Naive thymus-derived CD4-positive, alpha-beta T cell (primary cell): ENCODE measurements around the gene TMX2. TPM values are rescaled to one million over a fixed set of nuclear protein-coding genes. Genes with fewer than 3 reads are reported as not detected.

Experiments
- ATAC-seq: fragments of 150-1000 bp; cut with Tn5 transposase; 2 replicates; pipeline ENCODE4 v1.10.0; 2021; ENCODE audit warnings: mild to moderate bottlenecking, moderate library complexity
- CTCF ChIA-PET: fragments of 350-600 bp; sonication (Branson Sonifier 250); formaldehyde crosslinking; loops from one replicate; lab custom pipeline; 2021; ENCODE audit warnings: antibody characterized with exemption; lab: Charles Lee
- POLR2A ChIA-PET: fragments of 350-600 bp; sonication (Branson Sonifier 250); formaldehyde crosslinking; loops from one replicate; lab custom pipeline; 2021; ENCODE audit warnings: antibody characterized with exemption, inconsistent platforms; lab: Charles Lee
- DNase-seq, 9 donors: peaks; one replicate each; pipeline versions ENCODE4 v3.0.0 to v3.0.0-alpha.2; 2020 to 2022; ENCODE audit warnings: mixed read lengths in 1 of 9
- H3K27ac ChIP-seq: one replicate; pipeline ENCODE4 v1.7.0; 2013; ENCODE audit warnings: mild to moderate bottlenecking, low read depth, low read length, moderate library complexity
- H3K27me3 ChIP-seq, 2 donors: one replicate each; pipeline ENCODE4 v1.7.0; 2013; ENCODE audit warnings: low read length in 2 of 2, mild to moderate bottlenecking in 2 of 2, moderate library complexity in 2 of 2; ENCODE audit not compliant: control insufficient read depth in 2 of 2, insufficient read depth in 2 of 2
- H3K36me3 ChIP-seq, 3 experiments: 1 replicate in 2 of 3; 2 replicates in 1 of 3; pipeline ENCODE4 v1.7.0; 2013; ENCODE audit warnings: low read length in 3 of 3, mild to moderate bottlenecking in 3 of 3, moderate library complexity in 1 of 3; ENCODE audit not compliant: insufficient read depth in 3 of 3, control insufficient read depth in 2 of 3
- H3K4me1 ChIP-seq, 2 donors: one replicate each; pipeline ENCODE4 v1.7.0; 2013; ENCODE audit warnings: low read length in 2 of 2, mild to moderate bottlenecking in 2 of 2, moderate library complexity in 1 of 2; ENCODE audit not compliant: control insufficient read depth in 2 of 2, insufficient read depth in 2 of 2
- H3K4me3 ChIP-seq: 2 replicates; pipeline ENCODE4 v1.7.0; 2013; ENCODE audit warnings: mild to moderate bottlenecking, low read length
- H3K9me3 ChIP-seq, 3 experiments: 1 replicate in 2 of 3; 2 replicates in 1 of 3; pipeline ENCODE4 v1.7.0; 2013; ENCODE audit warnings: low read length in 3 of 3; ENCODE audit not compliant: control insufficient read depth in 2 of 3
- H3K27ac Mint-ChIP-seq, 9 donors: one replicate each; pipeline ENCODE4 v1.8.0; 2020 to 2022; ENCODE audit warnings: mixed read lengths in 9 of 9, mild to moderate bottlenecking in 8 of 9, moderate library complexity in 5 of 9, inconsistent platforms in 2 of 9
- H3K27me3 Mint-ChIP-seq, 5 donors: one replicate each; pipeline ENCODE4 v1.8.0; 2021 to 2022; ENCODE audit warnings: mixed read lengths in 5 of 5, mild to moderate bottlenecking in 1 of 5
- H3K36me3 Mint-ChIP-seq, 5 donors: one replicate each; pipeline ENCODE4 v1.8.0; 2020 to 2022; ENCODE audit warnings: mixed read lengths in 5 of 5, mild to moderate bottlenecking in 3 of 5, inconsistent platforms in 1 of 5
- H3K4me1 Mint-ChIP-seq, 7 donors: one replicate each; pipeline ENCODE4 v1.8.0; 2020 to 2022; ENCODE audit warnings: mixed read lengths in 7 of 7, mild to moderate bottlenecking in 3 of 7, inconsistent platforms in 1 of 7
- H3K4me3 Mint-ChIP-seq, 10 donors: one replicate each; pipeline ENCODE4 v1.8.0; 2020 to 2022; ENCODE audit warnings: mild to moderate bottlenecking in 10 of 10, mixed read lengths in 10 of 10, moderate library complexity in 6 of 10, inconsistent platforms in 2 of 10
- H3K9me3 Mint-ChIP-seq, 11 donors: one replicate each; pipeline ENCODE4 v1.8.0; 2020 to 2022; ENCODE audit warnings: mixed read lengths in 11 of 11, mild to moderate bottlenecking in 4 of 11, inconsistent platforms in 1 of 11, moderate library complexity in 1 of 11
- intact Hi-C, 2 donors: fragments of 100-400 bp; cut with micrococcal nuclease; formaldehyde crosslinking; loops; one replicate each; pipeline ENCODE4 v1.15.1; 2023
- polyA plus RNA-seq, 2 donors: library from polyadenylated mRNA; unstranded; fragments of 300-500 nt; fragmentation: Illumina TruSeq; gene quantifications; one replicate each; pipeline ENCODE4 v1.2.3, GENCODE V29; 2021
- total RNA-seq, 6 experiments: library from RNA in 5 of 6; stranded (reverse) in 5 of 6; gene quantifications; 1 replicate in 5 of 6; 2 replicates in 1 of 6; pipeline ENCODE4 v1.2.3 and lab custom pipeline; 2021 to 2026

TMX2 gene
- total and polyA plus RNA-seq, 7 experiments from 2014 or later, result 43.0 to 91.2 (median 66.9) TPM

DNA sequence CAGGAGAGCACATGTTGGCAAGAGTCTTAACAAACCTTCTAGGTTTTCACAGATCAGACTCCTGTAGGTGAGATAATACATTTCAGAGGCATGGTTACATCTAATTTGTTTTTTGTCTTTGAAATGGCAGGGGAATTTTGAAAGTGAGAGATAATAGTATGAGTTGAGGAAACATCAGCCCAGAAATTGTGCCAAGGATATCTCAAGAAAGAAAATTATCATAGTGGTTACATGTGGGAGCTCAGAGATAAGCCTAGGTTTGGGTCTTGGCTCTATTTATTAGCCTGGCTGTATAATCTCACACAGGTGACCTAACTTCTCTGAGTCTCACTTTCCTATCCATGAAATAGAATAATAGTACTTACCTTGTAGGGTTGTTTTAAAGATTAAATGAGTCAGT lies 38.8 kb downstream of the TMX2 start:
- Histone ChIP-seq H3K27ac (no peak overlapping the region), H3K27me3 (no peaks in the 10 kb centered on the region), H3K4me3 (no peak overlapping the region), H3K4me1 (peaks cover 0 to 3% of the 10 kb centered on the region in 2 donors), H3K9me3 (no peaks in the 10 kb centered on the region), H3K36me3 (peaks cover 0 to 4% (median 0%) of the 10 kb centered on the region in 3 experiments)
- H3K4me3 Mint-ChIP-seq, result no peak overlapping the region
- no peaks in the 10 kb centered on the region for H3K9me3 Mint-ChIP-seq
- no peaks in the 10 kb centered on the region for H3K27me3 Mint-ChIP-seq
- intact Hi-C loops, result loop anchor here (1.0 kb wide), 1 partner anchor 49 kb away; no protein-coding TSS in a partner anchor
- ChIA-PET CTCF (interaction anchor here (0.6 to 3.5 kb wide), 3 partner anchors 49 to 1443 kb away, joined by 3 to 30 read pairs (median 3); no protein-coding TSS in a partner anchor), POLR2A (interaction anchor here (0.6 to 1.8 kb wide), 3 partner anchors 10 to 50 kb away, joined by 3 to 7 read pairs (median 6); partner anchors contain the start of gene SELENOH)
- DNase-seq, result no peak
- no peak for ATAC-seq
- peaks cover 0 to 11% (median 9%) of the 10 kb centered on the region in 5 donors for H3K36me3 Mint-ChIP-seq
- H3K27ac Mint-ChIP-seq, result peak overlapping the region in 7 of 9 donors; percentile 51 to 81 (median 69)
- H3K4me1 Mint-ChIP-seq, result peaks cover 2 to 28% (median 22%) of the 10 kb centered on the region in 7 donors

DNA sequence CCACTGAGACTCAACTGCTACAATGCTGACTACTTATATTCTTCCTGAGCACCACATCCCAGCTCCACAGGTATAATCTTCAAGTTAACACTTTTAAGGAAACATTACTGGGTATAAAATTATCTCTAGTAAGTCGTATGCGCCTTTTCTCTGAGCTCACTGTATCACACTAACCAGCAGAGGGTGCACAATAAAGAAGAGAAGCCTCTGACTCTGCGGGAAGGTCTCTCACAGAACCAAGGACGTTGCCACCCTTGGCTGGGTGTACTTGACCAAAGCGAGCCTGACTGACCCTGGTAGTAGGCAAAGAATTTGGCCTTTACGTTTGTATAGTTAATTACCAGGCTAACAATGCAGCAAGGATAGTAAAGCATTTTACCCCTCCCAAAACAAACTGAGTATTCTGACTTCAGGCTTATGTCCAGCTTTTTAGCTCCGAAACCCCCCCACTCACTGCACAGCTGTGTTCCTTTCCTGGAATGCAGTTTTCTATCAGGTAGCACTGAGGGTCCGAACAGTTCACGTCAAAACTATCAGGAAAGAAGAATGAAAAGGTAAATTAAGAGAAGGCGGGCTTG lies 39.4 kb downstream of the TMX2 start, which contains the start of gene BTBD18:
BTBD18 (minus strand) TSS at position 144 of the 578 bp plus-strand sequence. CDS start 631 bp downstream, outside the sequence.
- Histone ChIP-seq H3K27ac (no peak within 1 kb of the TSS), H3K36me3 (peaks cover 0 to 4% (median 0%) of the 10 kb centered on the region in 3 experiments), H3K27me3 (no peaks in the 10 kb centered on the region), H3K4me1 (peaks cover 0 to 3% of the 10 kb centered on the region in 2 donors), H3K9me3 (no peaks in the 10 kb centered on the region), H3K4me3 (no peak within 1 kb of the TSS)
- ChIA-PET CTCF (interaction anchor here (0.6 to 3.5 kb wide), 3 partner anchors 49 to 1442 kb away, joined by 3 to 30 read pairs (median 3); no protein-coding TSS in a partner anchor), POLR2A (interaction anchor here (0.6 to 1.8 kb wide), 6 partner anchors 10 to 772 kb away, joined by 3 to 7 read pairs (median 5); partner anchors contain the start of gene SELENOH)
- Mint-ChIP-seq H3K9me3 (no peaks in the 10 kb centered on the region), H3K27ac (peak within 1 kb of the TSS in 8 of 9 donors; percentile 48 to 86 (median 67)), H3K36me3 (peaks cover 0 to 11% (median 9%) of the 10 kb centered on the region in 5 donors), H3K27me3 (no peaks in the 10 kb centered on the region), H3K4me3 (no peak within 1 kb of the TSS), H3K4me1 (peaks cover 2 to 27% (median 24%) of the 10 kb centered on the region in 7 donors)
- ATAC-seq (peak; percentile 59), DNase-seq (peak in 3 of 9 donors; percentile 9 to 17 (median 14))
- intact Hi-C loops, result loop anchor here (1.0 kb wide), 1 partner anchor 49 kb away; no protein-coding TSS in a partner anchor

DNA sequence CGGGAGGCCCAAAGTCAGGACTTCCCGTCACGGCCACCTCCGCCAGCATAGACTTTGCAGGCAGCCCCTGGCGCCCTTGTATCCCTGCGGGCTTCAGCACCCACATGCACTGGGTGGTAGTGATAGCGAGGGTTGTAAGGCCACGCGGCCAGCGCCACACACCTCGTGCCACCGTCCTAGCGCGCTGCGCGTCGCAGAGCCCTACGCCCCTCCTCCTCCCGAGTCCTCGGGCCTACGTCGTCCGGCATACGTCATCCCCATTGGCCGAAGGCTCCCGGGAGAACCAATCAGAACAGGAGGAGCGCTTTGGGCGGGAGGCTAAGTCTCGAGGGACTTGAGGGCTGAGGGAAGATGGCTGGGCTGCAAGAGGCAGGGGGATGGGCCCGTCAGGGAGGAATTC lies 40.6 kb downstream of the TMX2 start:
- Histone ChIP-seq H3K4me1 (peaks cover 0 to 3% of the 10 kb centered on the region in 2 donors), H3K27me3 (no peaks in the 10 kb centered on the region), H3K9me3 (no peaks in the 10 kb centered on the region), H3K4me3 (no peak overlapping the region), H3K36me3 (peaks cover 0 to 4% (median 0%) of the 10 kb centered on the region in 3 experiments), H3K27ac (no peak overlapping the region)
- H3K4me3 Mint-ChIP-seq, result no peak overlapping the region
- intact Hi-C loops, result no loop called here
- ATAC-seq, result no peak
- CTCF ChIA-PET, result interaction anchor here (0.6 to 3.5 kb wide), 2 partner anchors 47 to 50 kb away, joined by 7 to 30 read pairs; no protein-coding TSS in a partner anchor
- peaks cover 2 to 22% (median 19%) of the 10 kb centered on the region in 7 donors for H3K4me1 Mint-ChIP-seq
- POLR2A ChIA-PET, result interaction anchor here (1.3 kb wide), 1 partner anchor 37 kb away, joined by 4 read pairs; no protein-coding TSS in a partner anchor
- H3K27ac Mint-ChIP-seq, result peak overlapping the region in 1 of 9 donors; percentile 11
- DNase-seq, result no peak
- peaks cover 0 to 6% (median 4%) of the 10 kb centered on the region in 5 donors for H3K36me3 Mint-ChIP-seq
- no peaks in the 10 kb centered on the region for H3K9me3 Mint-ChIP-seq
- H3K27me3 Mint-ChIP-seq, result no peaks in the 10 kb centered on the region

DNA sequence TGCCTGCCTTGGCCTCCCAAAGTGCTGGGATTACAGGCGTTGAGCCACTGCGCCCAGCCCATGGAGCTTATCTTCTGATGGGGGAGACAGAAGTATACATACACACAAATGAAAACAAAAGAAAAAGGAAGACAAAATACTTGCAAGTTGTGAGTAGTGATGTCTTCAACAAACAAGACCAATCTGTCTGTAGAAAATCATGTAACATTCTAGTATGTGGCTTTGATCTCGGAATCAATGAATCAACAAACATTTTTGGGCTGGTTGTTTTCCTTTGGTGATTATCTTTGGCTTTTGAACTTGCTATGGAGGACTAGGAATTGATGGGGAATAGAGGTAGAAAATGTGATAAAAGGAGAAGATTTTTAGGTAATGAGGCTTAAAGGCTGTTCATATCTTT lies 45.8 kb downstream of the TMX2 start:
- POLR2A ChIA-PET, result interaction anchor here (0.9 to 1.2 kb wide), 4 partner anchors 11 to 42 kb away, joined by 3 to 4 read pairs (median 4); no protein-coding TSS in a partner anchor
- CTCF ChIA-PET, result interaction anchor here (0.9 to 2.3 kb wide), 2 partner anchors 31 to 43 kb away, joined by 4 to 14 read pairs; no protein-coding TSS in a partner anchor
- H3K27ac Mint-ChIP-seq, result peak overlapping the region in 3 of 9 donors; percentile 1 to 15 (median 12)
- Histone ChIP-seq H3K27ac (no peak overlapping the region), H3K36me3 (no peaks in the 10 kb centered on the region), H3K9me3 (no peaks in the 10 kb centered on the region), H3K4me3 (no peak overlapping the region), H3K27me3 (no peaks in the 10 kb centered on the region), H3K4me1 (peaks cover 0 to 4% of the 10 kb centered on the region in 2 donors)
- DNase-seq (no peak), ATAC-seq (no peak)
- H3K36me3 Mint-ChIP-seq, result peaks cover 0 to 4% (median 0%) of the 10 kb centered on the region in 5 donors
- intact Hi-C loops, result no loop called here
- H3K4me3 Mint-ChIP-seq, result no peak overlapping the region
- H3K9me3 Mint-ChIP-seq, result no peaks in the 10 kb centered on the region
- H3K4me1 Mint-ChIP-seq, result peaks cover 9 to 28% (median 21%) of the 10 kb centered on the region in 7 donors
- H3K27me3 Mint-ChIP-seq, result peaks cover 0 to 5% (median 0%) of the 10 kb centered on the region in 5 donors

DNA sequence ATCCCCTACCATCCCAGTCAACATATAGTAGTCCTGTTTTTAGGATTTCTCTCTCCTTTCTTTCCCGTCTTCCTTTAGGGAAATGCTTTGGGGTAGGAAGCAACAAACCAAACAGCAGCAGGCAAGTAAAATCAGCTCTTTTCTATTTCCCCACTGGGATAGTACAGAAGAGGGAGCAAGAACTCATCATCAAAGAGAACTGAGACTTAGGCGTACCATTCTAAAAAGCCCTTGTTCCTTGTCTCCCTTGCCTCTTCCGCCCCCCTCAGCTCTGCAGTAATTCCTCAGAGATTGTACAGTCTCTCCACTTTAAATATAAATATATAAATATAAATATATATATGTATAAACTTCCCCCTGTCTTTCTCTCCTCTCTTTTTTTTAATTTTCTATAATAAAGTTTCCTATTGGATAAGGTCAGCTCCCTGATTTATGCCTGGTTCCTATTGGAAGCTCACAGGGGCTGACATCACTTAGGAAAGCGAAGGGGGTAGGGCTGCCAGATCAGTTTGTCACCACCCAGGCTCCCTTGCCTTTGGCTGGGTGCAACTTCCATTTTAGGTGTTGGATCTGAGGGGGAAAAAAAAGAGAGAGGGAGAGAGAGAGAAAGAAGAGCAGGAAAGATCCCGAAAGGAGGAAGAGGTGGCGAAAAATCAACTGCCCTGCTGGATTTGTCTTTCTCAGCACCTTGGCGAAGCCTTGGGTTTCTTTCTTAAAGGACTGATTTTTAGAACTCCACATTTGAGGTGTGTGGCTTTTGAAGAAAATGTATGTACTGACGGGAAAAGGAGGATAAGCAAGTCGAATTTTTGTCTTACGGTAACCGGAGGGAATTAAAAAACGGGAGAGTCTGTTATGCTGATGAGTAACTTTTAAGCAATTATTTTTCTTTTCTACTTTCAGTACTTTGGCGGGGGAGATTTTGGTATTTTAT lies 49.2 kb downstream of the TMX2 start, which contains the start of gene CTNND1:
CTNND1 (plus strand) TSS at position 502 of the 934 bp plus-strand sequence. CDS start 29,677 bp downstream, outside the sequence.
- ChIA-PET POLR2A (no interaction called here), CTCF (interaction anchor here (0.6 to 2.9 kb wide), 4 partner anchors 26 to 190 kb away, joined by 3 to 14 read pairs (median 4); no protein-coding TSS in a partner anchor)
- H3K36me3 ChIP-seq, result no peaks in the 10 kb centered on the region
- intact Hi-C loops, result no loop called here
- no peaks in the 10 kb centered on the region for H3K9me3 ChIP-seq
- Mint-ChIP-seq H3K9me3 (no peaks in the 10 kb centered on the region), H3K4me3 (peak within 1 kb of the TSS; percentile 7 to 65 (median 32)), H3K27ac (peak within 1 kb of the TSS in 5 of 9 donors; percentile 20 to 52 (median 45)), H3K27me3 (peaks cover 0 to 5% (median 0%) of the 10 kb centered on the region in 5 donors), H3K36me3 (peaks cover 0 to 7% (median 0%) of the 10 kb centered on the region in 5 donors), H3K4me1 (peaks cover 17 to 39% (median 28%) of the 10 kb centered on the region in 7 donors)
- ATAC-seq, result peak; percentile 78
- H3K27me3 ChIP-seq, result no peaks in the 10 kb centered on the region
- peaks cover 0 to 11% of the 10 kb centered on the region in 2 donors for H3K4me1 ChIP-seq
- H3K27ac ChIP-seq, result no peak within 1 kb of the TSS
- H3K4me3 ChIP-seq, result no peak within 1 kb of the TSS
- no peak for DNase-seq
